Bronchial epithelial cell (primary cell): ENCODE measurements around the gene MEIG1. TPM values are rescaled to one million over a fixed set of nuclear protein-coding genes. Genes with fewer than 3 reads are reported as not detected.
"Not testable (repeated sequence)": the region's sequence is repeated elsewhere in the genome, so short reads cannot be mapped to it uniquely, and the experiment has no call there.

Source experiments
- DNase-seq: peaks from one replicate; pipeline ENCODE4 v3.0.0-alpha.2; 2010; ENCODE audit warnings: low read depth
- FAIRE-seq: peaks from 2 replicates; lab custom pipeline; 2011; peaks lifted over from hg19 to GRCh38; lab: Jason Lieb, UNC
- H3K27me3 ChIP-seq: 2 replicates; pipeline ENCODE4 v1.5.1; 2011; ENCODE audit warnings: low read length; ENCODE audit not compliant: control insufficient read depth, insufficient read depth
- H3K36me3 ChIP-seq: 2 replicates; pipeline ENCODE4 v1.5.1; 2011; ENCODE audit warnings: low read length; ENCODE audit not compliant: control insufficient read depth, insufficient read depth
- H3K4me3 ChIP-seq: 2 replicates; pipeline ENCODE4 v1.5.1; 2011; ENCODE audit warnings: mild to moderate bottlenecking, low read depth, low read length, control low read depth
- total RNA-seq: library from RNA; depleted of rRNA; stranded (reverse); fragments of >200 nt; gene quantifications from 2 replicates; pipeline ENCODE4 v1.2.1, GENCODE V29; 2014
- TF ChIP-seq, protein P1 (sequence below): IDR thresholded peaks from 2 replicates; pipeline ENCODE4 v1.5.1; 2011; ENCODE audit warnings: mild to moderate bottlenecking, moderate library complexity, low read length, control low read depth, inconsistent platforms; ENCODE audit not compliant: insufficient read depth, severe bottlenecking

MEIG1 gene
- total RNA-seq, 1 donor from 2014 or later, result not detected

DNA sequence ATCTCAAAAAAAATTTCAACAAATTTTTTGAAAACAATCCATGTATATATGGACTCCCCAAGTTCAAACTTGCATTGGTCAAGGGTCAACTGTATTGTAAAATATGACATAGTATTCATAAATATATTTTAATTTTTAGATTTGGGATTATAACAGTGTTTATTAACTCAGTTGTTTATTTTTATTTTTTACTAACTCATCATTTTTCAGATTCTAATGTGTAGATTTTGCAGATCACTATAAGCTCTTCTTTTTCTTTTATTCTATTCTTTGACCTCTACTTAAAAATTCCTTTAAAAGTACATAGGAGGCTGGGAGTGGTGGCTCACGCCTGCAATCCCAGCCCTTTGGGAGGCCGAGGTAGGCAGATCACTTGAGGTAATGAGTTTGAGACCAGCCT, 8.7 kb downstream of the MEIG1 start:
- no peak overlapping the region for H3K4me3 ChIP-seq
- H3K36me3 ChIP-seq, result no peaks in the 10 kb centered on the region
- FAIRE-seq, result no peak
- no peak for DNase-seq
- no peaks in the 10 kb centered on the region for H3K27me3 ChIP-seq
- TF ChIP-seq, protein P1, sequence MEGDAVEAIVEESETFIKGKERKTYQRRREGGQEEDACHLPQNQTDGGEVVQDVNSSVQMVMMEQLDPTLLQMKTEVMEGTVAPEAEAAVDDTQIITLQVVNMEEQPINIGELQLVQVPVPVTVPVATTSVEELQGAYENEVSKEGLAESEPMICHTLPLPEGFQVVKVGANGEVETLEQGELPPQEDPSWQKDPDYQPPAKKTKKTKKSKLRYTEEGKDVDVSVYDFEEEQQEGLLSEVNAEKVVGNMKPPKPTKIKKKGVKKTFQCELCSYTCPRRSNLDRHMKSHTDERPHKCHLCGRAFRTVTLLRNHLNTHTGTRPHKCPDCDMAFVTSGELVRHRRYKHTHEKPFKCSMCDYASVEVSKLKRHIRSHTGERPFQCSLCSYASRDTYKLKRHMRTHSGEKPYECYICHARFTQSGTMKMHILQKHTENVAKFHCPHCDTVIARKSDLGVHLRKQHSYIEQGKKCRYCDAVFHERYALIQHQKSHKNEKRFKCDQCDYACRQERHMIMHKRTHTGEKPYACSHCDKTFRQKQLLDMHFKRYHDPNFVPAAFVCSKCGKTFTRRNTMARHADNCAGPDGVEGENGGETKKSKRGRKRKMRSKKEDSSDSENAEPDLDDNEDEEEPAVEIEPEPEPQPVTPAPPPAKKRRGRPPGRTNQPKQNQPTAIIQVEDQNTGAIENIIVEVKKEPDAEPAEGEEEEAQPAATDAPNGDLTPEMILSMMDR, result no peak

DNA sequence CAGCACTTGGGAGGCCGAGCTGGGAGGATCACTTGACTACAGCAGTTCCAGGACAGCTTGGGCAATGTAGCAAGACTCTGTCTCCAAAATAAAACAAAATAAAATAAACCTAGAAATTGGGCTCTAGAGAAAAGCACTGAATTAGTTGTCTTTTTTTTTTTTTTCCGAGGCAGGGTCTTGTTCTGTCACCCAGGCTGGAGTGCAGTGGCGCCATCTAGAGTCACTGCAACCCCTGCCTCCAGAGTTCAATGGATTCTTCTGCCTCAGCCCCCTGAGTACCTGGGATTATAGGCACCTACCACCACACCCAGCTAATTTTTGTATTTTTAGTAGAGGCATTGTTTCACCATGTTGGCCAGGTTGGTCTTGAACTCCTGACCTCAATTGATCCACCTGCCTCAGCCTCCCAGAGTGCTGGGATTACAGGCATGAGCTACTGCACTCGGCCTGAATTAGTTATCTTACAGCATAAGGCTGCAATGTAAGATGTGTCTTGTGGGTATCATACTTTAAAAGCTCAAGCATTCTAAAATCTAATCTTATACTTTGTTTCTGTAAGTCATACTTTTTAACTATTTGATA, 12.8 kb downstream of the MEIG1 start:
- no peaks in the 10 kb centered on the region for H3K27me3 ChIP-seq
- DNase-seq (peak; percentile 24), FAIRE-seq (no peak)

DNA sequence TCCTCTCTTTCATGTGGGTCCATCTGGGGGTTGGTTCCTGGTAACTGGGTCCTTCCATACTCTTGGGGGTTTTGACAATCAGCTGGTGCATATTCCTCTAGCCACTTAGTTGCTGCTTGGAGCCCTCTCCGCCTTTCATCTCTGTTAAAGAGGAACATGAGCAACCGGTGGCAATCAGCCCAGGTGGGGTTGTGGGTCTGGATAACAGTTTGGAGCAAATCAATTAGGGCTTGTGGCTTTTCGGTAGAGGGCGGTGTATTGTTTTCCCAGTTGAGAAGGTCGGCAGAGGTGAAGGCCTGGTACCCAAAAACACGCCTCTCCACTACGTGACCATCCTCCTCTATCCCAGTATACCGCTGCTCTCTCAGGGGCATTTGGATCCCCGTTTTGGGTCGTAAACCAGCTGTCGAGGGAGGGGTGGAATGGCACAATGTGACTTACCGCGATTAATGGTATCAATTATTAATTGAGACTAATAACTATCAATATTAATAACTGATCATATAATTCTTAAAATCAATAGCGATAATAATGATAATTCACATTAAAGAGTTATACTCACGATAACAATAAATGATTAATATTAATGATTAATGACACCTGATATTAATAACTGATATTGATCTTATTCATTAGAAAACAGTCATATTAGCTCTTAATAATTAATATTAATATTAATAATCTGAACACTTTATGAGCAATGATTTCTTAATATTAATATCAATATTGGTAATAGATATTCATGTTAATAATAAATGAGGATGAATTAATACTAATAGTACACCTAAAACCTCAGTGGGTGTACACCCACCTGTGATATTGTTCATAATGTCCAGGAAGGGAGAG, 15.2 kb downstream of the MEIG1 start:
- H3K27me3 ChIP-seq, H3K4me3 ChIP-seq, DNase-seq, H3K36me3 ChIP-seq, FAIRE-seq: not testable (repeated sequence)

More for the DNA sequence above, 12.8 kb downstream of the MEIG1 start:
- TF ChIP-seq, protein P1, result peak; percentile 69
- Histone ChIP-seq H3K36me3 (no peaks in the 10 kb centered on the region), H3K4me3 (no peak overlapping the region)

DNA sequence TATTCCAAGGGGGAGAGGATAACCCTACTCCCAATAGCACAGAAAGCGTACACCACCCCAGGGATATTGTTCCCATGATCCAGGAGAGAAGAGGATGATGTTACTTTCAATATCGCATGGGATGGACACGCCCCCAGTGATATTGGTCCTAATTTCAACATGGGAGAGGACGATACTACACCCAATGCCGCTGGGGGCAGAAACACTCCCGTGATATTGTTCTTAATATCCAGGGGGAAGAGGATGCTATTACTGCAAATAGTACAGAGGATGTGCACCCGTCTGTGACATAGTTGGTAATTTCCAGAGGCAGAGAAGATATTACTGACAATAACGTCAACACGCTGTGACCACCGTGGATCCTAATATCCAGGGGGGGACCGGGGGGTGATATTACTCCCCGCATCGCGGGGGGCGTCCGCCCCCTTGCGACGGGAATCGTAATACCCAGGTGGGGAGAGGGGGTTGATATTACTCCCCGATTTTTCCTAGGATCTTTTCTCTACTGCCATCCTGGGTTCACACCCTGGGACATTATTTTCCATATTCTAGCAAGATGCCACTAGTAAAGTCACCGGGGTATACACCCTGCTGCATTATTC, 16.6 kb downstream of the MEIG1 start:
- no peak overlapping the region for H3K4me3 ChIP-seq
- no peaks in the 10 kb centered on the region for H3K36me3 ChIP-seq
- no peaks in the 10 kb centered on the region for H3K27me3 ChIP-seq
- DNase-seq (no peak), FAIRE-seq (no peak)
- TF ChIP-seq, protein P1, result no peak

DNA sequence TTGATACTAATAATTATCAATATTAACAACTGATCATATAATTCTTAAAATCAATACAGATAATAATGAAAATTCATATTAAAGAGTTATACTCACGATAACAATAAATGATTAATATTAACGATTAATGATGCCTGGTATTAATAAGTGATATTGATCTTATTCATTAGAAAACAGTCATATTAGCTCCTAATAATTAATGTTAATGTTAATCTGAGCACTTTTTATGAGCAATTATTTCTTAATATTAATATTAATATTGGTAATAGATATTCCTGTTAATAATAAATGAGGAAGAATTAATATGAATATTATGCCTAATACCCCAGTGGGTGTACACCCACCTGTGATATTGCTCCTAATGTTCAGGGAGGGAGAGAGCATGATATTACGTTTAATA, 23.6 kb downstream of the MEIG1 start:
- DNase-seq (no peak), FAIRE-seq (no peak)
- H3K36me3 ChIP-seq, result no peaks in the 10 kb centered on the region
- no peak overlapping the region for H3K4me3 ChIP-seq
- H3K27me3 ChIP-seq, result no peaks in the 10 kb centered on the region
- TF ChIP-seq, protein P1, result no peak

DNA sequence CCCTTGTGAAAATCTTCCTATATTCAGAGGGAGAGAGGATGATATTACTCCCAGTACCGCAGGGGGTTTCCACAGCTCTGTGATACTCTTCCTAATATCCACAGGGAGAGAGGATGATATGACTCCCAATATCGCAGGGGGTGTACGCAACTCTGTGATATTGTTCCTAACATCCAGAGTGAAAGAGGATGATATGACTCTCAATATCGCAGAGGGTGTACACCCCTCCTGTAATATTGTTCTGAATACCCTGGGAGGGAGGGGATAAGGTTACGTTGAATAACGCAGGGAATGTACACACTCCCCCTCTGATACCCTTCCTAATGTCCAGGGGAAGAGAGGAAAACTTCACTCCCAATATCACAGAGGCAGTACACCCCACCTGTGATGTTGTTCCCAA, 30.4 kb downstream of the MEIG1 start:
- not testable (repeated sequence) for H3K27me3 ChIP-seq, H3K4me3 ChIP-seq, DNase-seq, FAIRE-seq, H3K36me3 ChIP-seq
